HEK293 (cell line): ENCODE measurements around the gene NHEJ1.

Experiments
- CTCF ChIA-PET: fragments of 350-600 bp; formaldehyde crosslinking; extraction: SDS; loops from one replicate; lab custom pipeline; 2021; ENCODE audit warnings: antibody characterized with exemption; lab: Yijun Ruan, JAX
- POLR2A ChIA-PET: fragments of 300-600 bp; formaldehyde crosslinking; extraction: SDS; loops from one replicate; lab custom pipeline; 2020; ENCODE audit warnings: antibody characterized with exemption, inconsistent platforms; lab: Yijun Ruan, JAX
- H3K27ac ChIP-seq: fragments of 200-500 bp; sonication (Bioruptor generic); 2 replicates; pipeline ENCODE4 v1.5.1; 2014; ENCODE audit warnings: low read depth, low read length, control low read depth, inconsistent platforms; ENCODE audit errors: extremely low read depth
- H3K36me3 ChIP-seq, 2 experiments: fragments of 200-500 bp in 1 of 2; sonication (Bioruptor generic) in 1 of 2; 1 replicate in 1 of 2; 2 replicates in 1 of 2; pipeline ENCODE4 v1.5.1; 2014 to 2017; ENCODE audit warnings: inconsistent platforms in 2 of 2, low read length in 2 of 2; ENCODE audit not compliant: control insufficient read depth in 2 of 2, insufficient read depth in 1 of 2
- H3K4me1 ChIP-seq: fragments of 200-500 bp; sonication (Bioruptor generic); 2 replicates; pipeline ENCODE4 v1.5.1; 2014; ENCODE audit warnings: mild to moderate bottlenecking, low read length, inconsistent platforms; ENCODE audit not compliant: control insufficient read depth, insufficient read depth
- H3K4me3 ChIP-seq: 2 replicates; pipeline ENCODE4 v1.5.1; 2011; ENCODE audit warnings: low read depth, mild to moderate bottlenecking, control low read depth, low read length, moderate library complexity
- H3K9me3 ChIP-seq: fragments of 200-500 bp; sonication (Bioruptor generic); 2 replicates; pipeline ENCODE4 v1.5.1; 2014; ENCODE audit warnings: low read depth, low read length, inconsistent platforms; ENCODE audit not compliant: control insufficient read depth, insufficient read depth
- HOXC10 ChIP-seq: sonication (generic); formaldehyde crosslinking; IDR thresholded peaks from 2 replicates; pipeline ENCODE4 v1.8.1; 2023; ENCODE audit warnings: mild to moderate bottlenecking, missing genetic modification reagents
- KLF10 ChIP-seq: fragments of 450-650 bp; IDR thresholded peaks from 2 replicates; pipeline ENCODE4 v1.5.1; 2018; ENCODE audit warnings: missing biosample characterization, mild to moderate bottlenecking, missing genetic modification characterization
- MYNN ChIP-seq: fragments of 450-650 bp; formaldehyde crosslinking; IDR thresholded peaks from 2 replicates; pipeline ENCODE4 v1.5.1; 2016; ENCODE audit warnings: missing biosample characterization, missing genetic modification characterization, borderline replicate concordance
- RBAK ChIP-seq: fragments of 450-650 bp; formaldehyde crosslinking; IDR thresholded peaks from 2 replicates; pipeline ENCODE4 v1.5.1; 2016; ENCODE audit warnings: missing biosample characterization, missing genetic modification characterization
- SALL2 ChIP-seq: fragments of 450-650 bp; formaldehyde crosslinking; IDR thresholded peaks from 2 replicates; pipeline ENCODE4 v1.5.0; 2017; ENCODE audit warnings: missing biosample characterization, mild to moderate bottlenecking, missing genetic modification characterization, borderline replicate concordance
- ZNF19 ChIP-seq: fragments of 450-650 bp; formaldehyde crosslinking; IDR thresholded peaks from 2 replicates; pipeline ENCODE4; 2016; ENCODE audit warnings: missing biosample characterization, missing genetic modification characterization, low read depth
- ZNF23 ChIP-seq: fragments of 450-650 bp; formaldehyde crosslinking; IDR thresholded peaks from 2 replicates; pipeline ENCODE4 v1.5.1; 2016; ENCODE audit warnings: missing biosample characterization, missing genetic modification characterization, borderline replicate concordance
- ZNF350 ChIP-seq: fragments of 450-650 bp; formaldehyde crosslinking; IDR thresholded peaks from 2 replicates; pipeline ENCODE4 v1.5.0; 2017; ENCODE audit warnings: missing biosample characterization, mild to moderate bottlenecking, missing genetic modification characterization
- ZNF391 ChIP-seq: fragments of 450-650 bp; formaldehyde crosslinking; IDR thresholded peaks from 2 replicates; pipeline ENCODE4 v1.5.1; 2016; ENCODE audit warnings: low read depth, missing biosample characterization, missing genetic modification characterization, borderline replicate concordance
- ZNF394 ChIP-seq: fragments of 450-650 bp; formaldehyde crosslinking; IDR thresholded peaks from 2 replicates; pipeline ENCODE4 v1.5.1; 2016; ENCODE audit warnings: missing biosample characterization, missing genetic modification characterization, mild to moderate bottlenecking, moderate library complexity, borderline replicate concordance
- ZNF514 ChIP-seq: fragments of 450-650 bp; formaldehyde crosslinking; IDR thresholded peaks from 2 replicates; pipeline ENCODE4 v1.5.1; 2016; ENCODE audit warnings: missing biosample characterization, missing genetic modification characterization
- ZNF530 ChIP-seq: fragments of 450-650 bp; formaldehyde crosslinking; IDR thresholded peaks from 2 replicates; pipeline ENCODE4 v1.5.1; 2016; ENCODE audit warnings: low read depth, missing biosample characterization, missing genetic modification characterization
- ZNF549 ChIP-seq: fragments of 450-650 bp; IDR thresholded peaks from 2 replicates; pipeline ENCODE4 v1.5.1; 2018; ENCODE audit warnings: missing biosample characterization, missing genetic modification characterization, mild to moderate bottlenecking, inconsistent platforms, moderate library complexity
- ZNF626 ChIP-seq: fragments of 450-650 bp; sonication (Bioruptor Pico); formaldehyde crosslinking; IDR thresholded peaks from 2 replicates; pipeline ENCODE4 v1.5.1; 2018; ENCODE audit warnings: missing biosample characterization, missing genetic modification characterization, inconsistent platforms
- ZNF629 ChIP-seq: fragments of 450-650 bp; formaldehyde crosslinking; IDR thresholded peaks from 2 replicates; pipeline ENCODE4 v1.5.1; 2017; ENCODE audit warnings: missing biosample characterization, missing genetic modification characterization
- ZNF654 ChIP-seq: fragments of 450-650 bp; formaldehyde crosslinking; IDR thresholded peaks from 2 replicates; pipeline ENCODE4 v1.5.1; 2016; ENCODE audit warnings: low read depth, missing biosample characterization, missing genetic modification characterization
- ZNF670 ChIP-seq: fragments of 450-650 bp; formaldehyde crosslinking; IDR thresholded peaks from 2 replicates; pipeline ENCODE4 v1.5.1; 2016; ENCODE audit warnings: missing biosample characterization, missing genetic modification characterization, low read depth
- ZNF76 ChIP-seq: fragments of 450-650 bp; formaldehyde crosslinking; IDR thresholded peaks from 2 replicates; pipeline ENCODE4; 2016; ENCODE audit warnings: low read depth, missing biosample characterization, missing genetic modification characterization, borderline replicate concordance
- ZNF785 ChIP-seq: fragments of 450-650 bp; formaldehyde crosslinking; IDR thresholded peaks from 2 replicates; pipeline ENCODE4 v1.5.1; 2016; ENCODE audit warnings: missing biosample characterization, missing genetic modification characterization
- TF ChIP-seq, protein P1 (sequence below): fragments of 450-650 bp; formaldehyde crosslinking; IDR thresholded peaks from 2 replicates; pipeline ENCODE4 v1.5.1; 2016; ENCODE audit warnings: missing biosample characterization, missing genetic modification characterization, low read depth
- TF ChIP-seq, protein P2 (sequence below): fragments of 450-650 bp; formaldehyde crosslinking; IDR thresholded peaks from 2 replicates; pipeline ENCODE4 v1.5.1; 2016; ENCODE audit warnings: missing biosample characterization, missing genetic modification characterization
- TF ChIP-seq, protein P3 (sequence below): fragments of 450-650 bp; formaldehyde crosslinking; IDR thresholded peaks from 2 replicates; pipeline ENCODE4 v1.5.1; 2016; ENCODE audit warnings: missing biosample characterization, missing genetic modification characterization
- TF ChIP-seq, protein P4 (sequence below): fragments of 450-650 bp; formaldehyde crosslinking; IDR thresholded peaks from 2 replicates; pipeline ENCODE4 v1.5.1; 2017; ENCODE audit warnings: missing biosample characterization, missing genetic modification characterization
- TF ChIP-seq, protein P5 (sequence below): fragments of 450-650 bp; formaldehyde crosslinking; conservative IDR thresholded peaks from 2 replicates; pipeline ENCODE4 v1.5.1; 2016; ENCODE audit warnings: low read depth, missing biosample characterization, missing genetic modification characterization

Gene NHEJ1

DNA sequence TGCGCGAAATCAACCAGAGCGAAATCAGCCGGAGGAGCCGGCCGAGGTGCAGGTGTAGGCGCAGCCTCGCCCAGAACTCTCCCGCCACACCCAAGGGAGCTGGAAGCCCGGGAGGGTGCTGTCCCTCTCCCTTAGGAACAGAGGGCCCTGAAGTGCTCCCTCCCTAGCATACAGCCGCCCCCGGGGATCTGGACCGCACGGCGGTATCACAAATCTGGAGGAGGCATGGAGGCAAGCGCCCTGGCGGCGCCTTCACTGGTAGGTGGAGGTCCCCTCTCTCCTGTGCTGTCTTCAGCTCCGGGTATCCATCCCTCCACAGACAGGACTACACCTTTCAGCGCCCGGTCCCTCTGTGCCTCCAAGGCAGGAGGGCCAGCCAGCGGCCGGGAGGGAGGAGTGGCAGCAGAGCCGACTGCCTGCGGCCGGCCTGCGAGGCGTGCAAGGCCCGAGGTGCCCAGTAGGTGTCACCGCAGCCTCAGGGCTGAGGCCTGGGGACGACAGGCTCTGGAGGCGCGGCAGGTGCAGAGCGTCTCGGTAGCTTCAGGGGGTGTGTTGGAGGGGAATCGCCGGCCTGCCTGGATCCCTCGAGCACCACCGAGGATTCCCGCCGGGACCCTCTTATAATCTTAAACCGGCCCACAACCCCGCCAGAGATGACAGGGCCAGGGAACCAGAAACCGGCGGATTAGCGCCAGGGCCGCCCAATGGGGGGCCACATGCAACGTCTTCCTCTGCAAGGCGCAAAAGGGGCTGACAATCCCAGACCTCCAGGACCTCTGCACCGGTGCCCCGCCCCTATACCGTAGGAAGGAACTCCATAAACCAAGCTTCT lies 102.7 kb downstream of the NHEJ1 start (continued):
- TF ChIP-seq, protein P1, sequence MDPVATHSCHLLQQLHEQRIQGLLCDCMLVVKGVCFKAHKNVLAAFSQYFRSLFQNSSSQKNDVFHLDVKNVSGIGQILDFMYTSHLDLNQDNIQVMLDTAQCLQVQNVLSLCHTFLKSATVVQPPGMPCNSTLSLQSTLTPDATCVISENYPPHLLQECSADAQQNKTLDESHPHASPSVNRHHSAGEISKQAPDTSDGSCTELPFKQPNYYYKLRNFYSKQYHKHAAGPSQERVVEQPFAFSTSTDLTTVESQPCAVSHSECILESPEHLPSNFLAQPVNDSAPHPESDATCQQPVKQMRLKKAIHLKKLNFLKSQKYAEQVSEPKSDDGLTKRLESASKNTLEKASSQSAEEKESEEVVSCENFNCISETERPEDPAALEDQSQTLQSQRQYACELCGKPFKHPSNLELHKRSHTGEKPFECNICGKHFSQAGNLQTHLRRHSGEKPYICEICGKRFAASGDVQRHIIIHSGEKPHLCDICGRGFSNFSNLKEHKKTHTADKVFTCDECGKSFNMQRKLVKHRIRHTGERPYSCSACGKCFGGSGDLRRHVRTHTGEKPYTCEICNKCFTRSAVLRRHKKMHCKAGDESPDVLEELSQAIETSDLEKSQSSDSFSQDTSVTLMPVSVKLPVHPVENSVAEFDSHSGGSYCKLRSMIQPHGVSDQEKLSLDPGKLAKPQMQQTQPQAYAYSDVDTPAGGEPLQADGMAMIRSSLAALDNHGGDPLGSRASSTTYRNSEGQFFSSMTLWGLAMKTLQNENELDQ (tag by site-specific recombination) = no peak
- TF ChIP-seq KLF10 (tag by site-specific recombination) (peak; percentile 55; the same call in 1 of the 2 replicates), ZNF530 (tag by site-specific recombination) (no peak), ZNF549 (tag by site-specific recombination) (no peak), ZNF654 (peak; percentile 51), ZNF626 (no peak), ZNF76 (tag by site-specific recombination) (no peak), HOXC10 (CRISPR knock-in tag) (no peak), SALL2 (tag by site-specific recombination) (no peak), ZNF23 (tag by site-specific recombination) (no peak), ZNF350 (tag by site-specific recombination) (no peak), ZNF785 (tag by site-specific recombination) (no peak), ZNF19 (tag by site-specific recombination) (no peak)
- TF ChIP-seq, protein P2, sequence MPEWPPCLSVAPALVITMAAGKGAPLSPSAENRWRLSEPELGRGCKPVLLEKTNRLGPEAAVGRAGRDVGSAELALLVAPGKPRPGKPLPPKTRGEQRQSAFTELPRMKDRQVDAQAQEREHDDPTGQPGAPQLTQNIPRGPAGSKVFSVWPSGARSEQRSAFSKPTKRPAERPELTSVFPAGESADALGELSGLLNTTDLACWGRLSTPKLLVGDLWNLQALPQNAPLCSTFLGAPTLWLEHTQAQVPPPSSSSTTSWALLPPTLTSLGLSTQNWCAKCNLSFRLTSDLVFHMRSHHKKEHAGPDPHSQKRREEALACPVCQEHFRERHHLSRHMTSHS (tag by site-specific recombination) = no peak
- TF ChIP-seq, protein P3, sequence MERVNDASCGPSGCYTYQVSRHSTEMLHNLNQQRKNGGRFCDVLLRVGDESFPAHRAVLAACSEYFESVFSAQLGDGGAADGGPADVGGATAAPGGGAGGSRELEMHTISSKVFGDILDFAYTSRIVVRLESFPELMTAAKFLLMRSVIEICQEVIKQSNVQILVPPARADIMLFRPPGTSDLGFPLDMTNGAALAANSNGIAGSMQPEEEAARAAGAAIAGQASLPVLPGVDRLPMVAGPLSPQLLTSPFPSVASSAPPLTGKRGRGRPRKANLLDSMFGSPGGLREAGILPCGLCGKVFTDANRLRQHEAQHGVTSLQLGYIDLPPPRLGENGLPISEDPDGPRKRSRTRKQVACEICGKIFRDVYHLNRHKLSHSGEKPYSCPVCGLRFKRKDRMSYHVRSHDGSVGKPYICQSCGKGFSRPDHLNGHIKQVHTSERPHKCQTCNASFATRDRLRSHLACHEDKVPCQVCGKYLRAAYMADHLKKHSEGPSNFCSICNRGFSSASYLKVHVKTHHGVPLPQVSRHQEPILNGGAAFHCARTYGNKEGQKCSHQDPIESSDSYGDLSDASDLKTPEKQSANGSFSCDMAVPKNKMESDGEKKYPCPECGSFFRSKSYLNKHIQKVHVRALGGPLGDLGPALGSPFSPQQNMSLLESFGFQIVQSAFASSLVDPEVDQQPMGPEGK (tag by site-specific recombination) = no peak
- TF ChIP-seq, all 188 proteins: peak for 8

DNA sequence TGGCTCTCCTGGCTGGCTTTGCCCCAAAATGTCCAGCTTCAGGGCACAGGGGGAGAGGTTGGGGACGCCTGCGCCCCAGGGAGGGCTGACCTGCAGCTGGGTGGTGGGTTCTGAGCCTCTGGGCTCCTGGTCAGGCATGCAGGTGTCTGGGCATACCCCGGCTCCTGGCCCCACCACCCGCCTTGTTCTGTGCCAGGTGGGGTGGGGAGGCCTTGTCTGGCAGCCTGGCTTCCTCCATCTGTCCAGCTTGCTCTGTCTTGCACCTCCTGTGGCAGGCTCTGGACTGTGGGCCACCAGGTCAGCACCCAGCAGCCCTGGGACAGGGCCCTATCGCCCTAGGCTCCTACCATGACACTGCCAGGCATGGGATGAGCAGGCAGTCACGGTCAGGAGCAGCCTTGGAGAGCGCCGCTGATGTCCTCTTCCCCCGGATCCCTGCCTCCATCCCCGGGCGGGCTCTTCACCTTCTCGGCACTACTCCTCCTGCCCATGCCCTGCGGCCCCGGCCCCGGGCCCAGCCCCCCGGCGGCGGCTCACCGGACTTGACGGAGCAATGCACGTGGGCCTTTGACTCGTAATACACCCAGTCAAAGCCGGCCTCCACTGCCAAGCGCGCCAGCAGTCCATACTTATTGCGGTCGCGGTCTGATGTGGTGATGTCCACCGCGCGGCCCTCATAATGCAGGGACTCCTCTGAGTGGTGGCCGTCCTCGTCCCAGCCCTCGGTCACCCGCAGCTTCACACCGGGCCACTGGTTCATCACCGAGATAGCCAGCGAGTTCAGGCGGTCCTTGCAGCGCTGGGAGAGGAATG lies 103.5 kb downstream of the NHEJ1 start:
- Histone ChIP-seq H3K4me3 (no peak overlapping the region), H3K36me3 (no peaks in the 10 kb centered on the region), H3K4me1 (no peaks in the 10 kb centered on the region; the same call in 1 of the 2 replicates), H3K9me3 (no peaks in the 10 kb centered on the region), H3K27ac (no peak overlapping the region)
- ChIA-PET POLR2A (no interaction called here), CTCF (interaction anchor here (0.7 to 4.9 kb wide), 18 partner anchors 9 to 181 kb away, joined by 3 to 39 read pairs (median 6); partner anchors contain the start of gene NHEJ1)
- TF ChIP-seq ZNF670 (tag by site-specific recombination) = no peak
- no peak for TF ChIP-seq ZNF391 (tag by site-specific recombination)
- no peak for TF ChIP-seq ZNF394
- TF ChIP-seq, protein P4, sequence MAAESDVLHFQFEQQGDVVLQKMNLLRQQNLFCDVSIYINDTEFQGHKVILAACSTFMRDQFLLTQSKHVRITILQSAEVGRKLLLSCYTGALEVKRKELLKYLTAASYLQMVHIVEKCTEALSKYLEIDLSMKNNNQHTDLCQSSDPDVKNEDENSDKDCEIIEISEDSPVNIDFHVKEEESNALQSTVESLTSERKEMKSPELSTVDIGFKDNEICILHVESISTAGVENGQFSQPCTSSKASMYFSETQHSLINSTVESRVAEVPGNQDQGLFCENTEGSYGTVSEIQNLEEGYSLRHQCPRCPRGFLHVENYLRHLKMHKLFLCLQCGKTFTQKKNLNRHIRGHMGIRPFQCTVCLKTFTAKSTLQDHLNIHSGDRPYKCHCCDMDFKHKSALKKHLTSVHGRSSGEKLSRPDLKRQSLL (tag by site-specific recombination) = no peak
- TF ChIP-seq ZNF629 = no peak
- no peak for TF ChIP-seq SALL2 (tag by site-specific recombination)
- TF ChIP-seq RBAK = no peak
- no peak for TF ChIP-seq ZNF514 (tag by site-specific recombination)
- TF ChIP-seq MYNN = no peak
- no peak for TF ChIP-seq ZNF350 (tag by site-specific recombination)
- TF ChIP-seq, protein P5, sequence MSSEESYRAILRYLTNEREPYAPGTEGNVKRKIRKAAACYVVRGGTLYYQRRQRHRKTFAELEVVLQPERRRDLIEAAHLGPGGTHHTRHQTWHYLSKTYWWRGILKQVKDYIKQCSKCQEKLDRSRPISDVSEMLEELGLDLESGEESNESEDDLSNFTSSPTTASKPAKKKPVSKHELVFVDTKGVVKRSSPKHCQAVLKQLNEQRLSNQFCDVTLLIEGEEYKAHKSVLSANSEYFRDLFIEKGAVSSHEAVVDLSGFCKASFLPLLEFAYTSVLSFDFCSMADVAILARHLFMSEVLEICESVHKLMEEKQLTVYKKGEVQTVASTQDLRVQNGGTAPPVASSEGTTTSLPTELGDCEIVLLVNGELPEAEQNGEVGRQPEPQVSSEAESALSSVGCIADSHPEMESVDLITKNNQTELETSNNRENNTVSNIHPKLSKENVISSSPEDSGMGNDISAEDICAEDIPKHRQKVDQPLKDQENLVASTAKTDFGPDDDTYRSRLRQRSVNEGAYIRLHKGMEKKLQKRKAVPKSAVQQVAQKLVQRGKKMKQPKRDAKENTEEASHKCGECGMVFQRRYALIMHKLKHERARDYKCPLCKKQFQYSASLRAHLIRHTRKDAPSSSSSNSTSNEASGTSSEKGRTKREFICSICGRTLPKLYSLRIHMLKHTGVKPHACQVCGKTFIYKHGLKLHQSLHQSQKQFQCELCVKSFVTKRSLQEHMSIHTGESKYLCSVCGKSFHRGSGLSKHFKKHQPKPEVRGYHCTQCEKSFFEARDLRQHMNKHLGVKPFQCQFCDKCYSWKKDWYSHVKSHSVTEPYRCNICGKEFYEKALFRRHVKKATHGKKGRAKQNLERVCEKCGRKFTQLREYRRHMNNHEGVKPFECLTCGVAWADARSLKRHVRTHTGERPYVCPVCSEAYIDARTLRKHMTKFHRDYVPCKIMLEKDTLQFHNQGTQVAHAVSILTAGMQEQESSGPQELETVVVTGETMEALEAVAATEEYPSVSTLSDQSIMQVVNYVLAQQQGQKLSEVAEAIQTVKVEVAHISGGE (tag by site-specific recombination) = no peak
